ENCODE results near the gene SIGLEC12.

The SIGLEC12 gene

DNA sequence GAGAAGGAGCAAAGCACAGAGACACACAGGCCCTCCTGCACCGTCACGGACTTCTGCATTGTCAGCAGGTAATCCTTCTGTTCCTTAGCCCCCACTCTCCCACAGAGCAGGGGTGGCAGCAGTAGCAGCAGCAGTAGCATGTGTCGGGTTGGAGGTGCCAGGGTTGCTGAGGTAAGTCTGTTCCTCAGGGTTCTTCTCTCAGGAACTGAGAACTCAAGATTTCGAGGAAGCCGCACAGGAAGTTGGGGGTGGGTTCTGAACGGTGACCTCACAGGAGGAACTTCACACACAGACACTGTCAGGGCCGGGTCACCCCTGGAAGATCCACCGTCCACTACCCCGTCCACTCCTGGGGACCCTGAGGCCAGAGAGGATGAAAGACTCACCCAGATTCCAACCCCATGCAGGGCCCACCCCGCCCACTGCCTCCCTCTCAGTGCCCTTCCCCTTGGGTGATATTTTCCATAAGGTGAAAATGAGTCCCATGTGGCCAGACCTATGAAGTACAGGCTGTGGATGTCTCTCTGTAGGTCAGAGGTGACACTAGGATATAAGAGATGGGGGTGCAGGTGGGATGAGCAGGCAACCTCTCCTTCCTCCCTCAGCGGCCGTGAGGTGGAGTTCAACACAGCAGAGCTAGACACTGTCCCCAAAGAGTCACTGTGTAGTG lies at the start of gene SIGLEC12:
SIGLEC12 (minus strand) TSS at position 207 of the 670 bp plus-strand sequence; CDS start at position 140, 67 bp downstream.
- peak; percentile 67 for DNase-seq (ENCODE audit: low spot score)

DNA sequence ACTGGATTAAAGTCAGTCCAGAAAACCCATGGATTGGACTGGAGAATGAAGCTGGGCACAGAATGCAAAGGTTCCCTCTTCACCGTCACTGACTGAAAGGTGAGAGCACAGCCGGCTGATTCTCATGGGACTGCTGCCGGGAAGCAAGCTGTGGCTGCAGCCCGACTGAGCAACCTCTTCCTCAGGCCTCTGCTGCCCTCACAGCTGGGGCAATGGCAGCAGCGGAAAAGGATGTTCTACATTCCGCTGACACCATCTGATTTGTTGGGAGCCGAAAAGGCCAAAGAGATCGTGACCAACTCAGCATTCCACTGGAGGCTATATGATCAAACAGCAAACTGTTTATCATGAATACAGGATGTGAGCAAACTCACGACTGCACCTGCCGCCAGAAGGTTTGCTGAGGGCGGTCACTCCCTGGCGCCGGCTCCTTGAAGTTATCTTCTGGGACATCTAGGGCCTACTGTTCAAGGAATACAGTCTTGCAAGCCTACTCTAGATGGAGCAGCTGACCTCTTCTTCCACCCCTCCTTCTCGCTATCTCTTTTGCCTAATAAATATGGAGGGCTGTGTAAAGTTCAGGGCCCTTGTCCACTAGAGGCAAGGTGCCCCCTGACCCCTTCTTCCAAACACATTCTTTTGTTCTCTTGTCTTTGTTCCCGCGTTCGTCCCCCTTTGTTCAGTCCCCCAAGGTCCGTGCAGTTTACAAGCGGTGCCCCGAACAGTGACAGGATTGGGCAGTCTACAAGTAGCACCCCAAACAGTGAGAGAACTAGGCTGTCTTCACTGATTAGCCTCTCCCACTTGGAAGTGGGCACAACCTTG lies 49.5 kb upstream of the SIGLEC12 start:
- DNase-seq (ENCODE audit: low spot score), result no peak

DNA sequence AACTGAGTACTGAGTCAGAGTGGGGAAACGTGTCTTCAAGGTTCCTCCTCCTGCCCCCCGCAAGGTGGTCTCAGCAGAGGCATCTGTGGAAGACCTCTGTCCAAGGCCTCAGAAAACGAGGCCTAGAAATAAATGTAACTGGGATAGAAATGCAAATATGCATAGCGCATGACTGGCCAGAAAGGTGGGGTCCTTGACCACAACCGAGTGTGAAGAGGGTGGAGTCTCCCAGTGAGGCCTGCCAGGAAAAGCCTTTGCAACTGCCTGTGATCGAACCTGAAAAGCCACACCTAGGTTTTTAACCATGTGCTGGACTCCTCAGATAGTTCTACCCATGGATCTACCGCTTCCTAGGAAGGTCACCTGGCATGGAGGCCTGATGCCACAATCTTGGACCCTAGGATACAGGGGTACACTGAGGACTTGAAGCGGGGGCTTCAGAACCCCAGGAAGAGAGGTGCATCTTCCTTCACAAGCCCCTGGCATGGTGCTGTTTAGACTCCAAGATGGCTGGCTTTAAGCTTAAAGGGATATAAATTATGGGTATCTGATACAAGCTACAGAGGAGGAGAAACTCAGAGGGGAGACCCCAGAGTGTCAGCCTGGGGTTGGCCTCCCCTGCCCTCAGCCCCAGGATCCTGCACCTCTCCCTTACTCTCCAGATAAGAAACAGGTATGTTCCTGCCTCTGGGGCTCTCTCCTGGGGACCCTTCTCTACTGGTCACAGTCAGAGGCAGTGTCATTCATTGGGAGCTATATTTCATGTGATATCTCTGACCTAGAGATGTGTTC lies 48.1 kb upstream of the SIGLEC12 start:
- no peak for DNase-seq (ENCODE audit: low spot score)

DNA sequence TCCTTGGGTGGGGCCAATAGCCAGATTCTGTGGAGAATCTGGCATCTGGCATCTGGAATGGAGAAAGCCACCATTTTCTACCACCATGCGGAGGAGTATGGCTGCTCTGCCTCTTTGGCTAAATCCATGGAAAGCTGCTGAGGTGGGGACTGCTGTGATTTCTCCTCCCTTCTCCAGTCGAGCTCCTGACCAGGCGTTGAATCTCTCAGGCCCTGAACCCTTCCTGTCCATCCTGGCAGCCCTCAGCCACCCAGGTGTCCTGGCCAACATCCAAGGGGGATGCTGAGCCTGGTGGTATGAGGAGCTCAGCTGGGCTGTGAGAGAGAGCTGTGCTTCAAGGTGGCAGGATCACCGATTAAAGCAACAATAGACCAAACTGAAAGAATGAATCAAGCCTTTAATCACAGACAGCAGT lies 47.3 kb upstream of the SIGLEC12 start:
- no peak for DNase-seq (ENCODE audit: low spot score)

DNA sequence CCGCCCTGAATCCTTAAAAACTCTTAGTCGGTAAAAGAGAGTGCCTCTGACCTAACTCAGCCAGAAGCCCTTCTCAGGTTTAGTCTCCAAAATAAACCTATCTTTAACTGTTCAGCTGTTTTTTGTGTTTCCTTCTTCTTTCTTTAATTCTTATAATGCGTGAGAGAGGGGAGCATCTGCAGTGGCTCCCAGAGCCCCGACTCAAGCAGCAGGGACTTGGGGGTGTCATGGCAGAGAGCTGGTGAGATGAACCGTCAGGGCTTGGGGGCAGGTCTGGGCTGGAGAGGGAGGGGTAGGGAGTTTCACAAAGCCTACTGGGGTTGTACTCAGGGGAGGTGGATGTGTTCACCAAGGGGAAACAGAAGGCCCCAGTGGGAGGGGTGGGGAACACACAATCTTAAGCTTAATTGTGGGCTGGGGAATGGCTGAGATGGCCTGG lies 46.6 kb upstream of the SIGLEC12 start:
- no peak for DNase-seq (ENCODE audit: low spot score)

DNA sequence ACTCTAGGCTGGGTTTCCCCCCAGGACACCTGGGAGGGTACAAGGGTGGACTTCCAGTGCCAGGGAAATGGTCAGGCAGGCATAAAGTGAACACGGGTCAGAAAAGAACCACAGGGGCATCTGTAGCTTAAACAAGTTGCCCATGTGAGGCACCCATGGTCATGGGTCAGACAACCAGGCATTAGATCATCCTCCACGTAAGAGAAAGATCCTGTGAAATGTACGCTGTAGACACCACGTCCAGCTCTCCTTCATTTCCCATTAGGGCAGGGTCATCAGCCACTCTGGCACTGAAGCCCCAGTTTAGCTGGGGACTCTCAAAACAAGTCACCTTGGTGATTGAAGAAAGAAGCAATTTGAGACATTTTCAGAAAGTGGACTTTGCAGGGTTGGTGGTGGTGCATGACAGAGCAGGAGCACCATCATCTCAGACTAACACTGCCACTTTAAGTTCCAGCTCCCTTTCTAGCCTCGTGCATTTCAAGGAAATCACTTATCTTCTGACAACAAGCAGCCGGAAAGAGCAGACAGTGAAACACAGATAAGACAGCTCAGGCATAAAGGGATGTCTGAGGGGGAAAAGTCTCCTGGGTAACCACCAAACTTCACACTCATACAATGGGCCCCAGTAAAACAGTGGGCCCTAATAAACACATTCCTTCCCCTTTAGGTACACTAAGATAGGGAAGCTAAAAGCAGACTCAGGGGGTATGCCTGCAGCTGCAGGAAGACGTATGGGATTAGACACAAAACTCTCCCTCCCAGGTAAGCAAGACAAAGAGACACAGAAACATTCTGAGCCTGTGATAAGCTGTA lies 46.0 kb upstream of the SIGLEC12 start:
- no peak for DNase-seq (ENCODE audit: low spot score)

DNA sequence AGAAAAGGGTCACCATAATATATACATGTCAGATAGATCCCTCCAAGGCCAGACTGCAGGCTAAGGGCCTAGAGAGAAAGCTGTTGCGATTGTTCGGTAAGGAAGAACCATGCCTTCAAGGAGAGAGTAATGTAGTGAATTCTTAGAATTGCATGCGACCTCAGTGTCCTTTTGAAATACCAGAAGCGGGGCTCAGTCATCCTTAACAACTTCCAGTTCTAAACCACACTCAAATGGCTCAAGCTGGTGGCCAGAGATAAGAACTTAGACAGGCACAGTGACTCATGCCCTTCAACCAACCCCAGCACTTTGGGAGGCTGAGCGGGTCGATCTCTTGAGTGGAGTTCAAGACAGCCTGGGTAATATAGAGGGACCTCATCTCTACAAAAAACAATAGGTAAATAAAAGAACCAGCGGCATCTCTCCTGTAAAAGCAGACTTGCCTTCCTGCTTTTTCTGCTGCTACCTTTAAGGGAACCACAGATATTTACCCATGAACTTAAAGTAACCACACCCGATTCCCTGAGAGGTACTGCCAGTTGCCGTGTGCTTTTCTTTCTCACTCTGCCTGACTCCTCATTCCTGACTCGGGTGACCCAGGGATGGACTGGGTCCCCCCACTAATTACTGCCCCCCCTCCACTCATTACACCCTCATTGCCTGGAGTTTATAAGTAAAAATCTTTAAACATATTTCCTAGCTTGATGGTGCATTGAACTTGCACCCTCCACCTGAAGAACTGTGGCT lies 45.2 kb upstream of the SIGLEC12 start:
- DNase-seq (ENCODE audit: low spot score), result no peak

DNA sequence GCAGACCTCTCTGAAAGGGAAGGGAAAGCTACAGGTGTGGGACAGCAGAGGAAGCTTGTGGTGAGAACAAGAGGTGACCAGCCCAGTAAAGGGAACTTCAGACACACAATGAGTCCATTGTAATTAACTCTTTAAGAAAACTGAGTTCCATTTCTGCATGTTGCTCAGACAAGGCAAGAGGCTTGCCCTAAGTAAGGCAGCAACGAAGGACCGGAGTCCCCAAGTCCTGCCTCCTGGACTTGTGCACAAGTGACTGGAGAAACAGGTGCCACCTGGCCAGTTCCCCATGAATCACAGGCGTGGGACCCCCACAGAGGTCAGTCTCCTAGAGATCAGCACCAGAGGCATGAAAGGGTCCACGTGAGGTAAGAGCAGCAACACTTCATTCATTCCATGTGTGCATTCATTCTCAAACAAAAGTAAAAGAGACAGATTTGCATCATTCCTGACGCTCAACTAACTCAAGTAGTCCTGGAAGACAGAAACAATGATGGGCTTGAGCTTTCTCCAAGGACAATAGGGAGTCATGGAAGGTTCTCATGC lies 44.6 kb upstream of the SIGLEC12 start:
- DNase-seq (ENCODE audit: low spot score), result no peak

DNA sequence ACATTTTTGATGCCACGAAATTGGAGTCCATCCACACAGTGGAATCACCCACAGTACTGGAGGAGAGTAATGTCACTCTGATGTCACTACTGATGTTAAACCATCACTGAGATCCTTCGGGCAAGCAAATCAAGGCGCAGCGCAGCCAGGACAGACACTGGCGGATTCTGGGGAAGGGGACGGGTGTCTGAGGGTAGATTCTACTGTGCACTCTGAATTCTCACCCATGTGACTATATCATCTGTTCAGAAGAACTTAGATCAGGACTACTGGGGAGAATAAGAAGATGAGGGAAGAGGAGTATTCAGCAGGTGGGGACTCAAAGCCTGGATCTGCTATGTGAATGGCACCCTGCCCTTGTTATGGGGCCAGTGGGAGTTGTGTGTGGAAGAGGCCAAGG lies 42.4 kb upstream of the SIGLEC12 start:
- no peak for DNase-seq (ENCODE audit: low spot score)

DNA sequence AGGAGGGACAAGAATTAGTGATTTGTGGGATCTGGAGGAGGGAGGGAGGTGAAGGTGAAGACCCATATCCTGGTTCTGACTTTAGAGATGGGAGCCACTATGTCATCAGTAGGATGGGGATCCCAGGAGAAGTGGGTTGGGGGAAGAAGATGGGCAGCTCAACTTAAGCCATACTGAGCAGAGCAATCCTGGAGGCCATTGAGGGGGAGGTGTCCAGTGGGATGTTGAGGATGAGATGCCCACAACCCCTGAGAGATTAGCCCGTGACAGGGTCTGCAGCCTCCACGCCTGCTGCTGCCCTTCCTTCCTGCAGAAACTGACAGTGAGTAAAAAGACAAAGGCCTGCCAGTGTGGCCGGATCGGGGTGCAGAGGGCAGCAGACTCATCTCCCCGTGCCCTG lies 41.1 kb upstream of the SIGLEC12 start:
- no peak for DNase-seq (ENCODE audit: low spot score)

DNA sequence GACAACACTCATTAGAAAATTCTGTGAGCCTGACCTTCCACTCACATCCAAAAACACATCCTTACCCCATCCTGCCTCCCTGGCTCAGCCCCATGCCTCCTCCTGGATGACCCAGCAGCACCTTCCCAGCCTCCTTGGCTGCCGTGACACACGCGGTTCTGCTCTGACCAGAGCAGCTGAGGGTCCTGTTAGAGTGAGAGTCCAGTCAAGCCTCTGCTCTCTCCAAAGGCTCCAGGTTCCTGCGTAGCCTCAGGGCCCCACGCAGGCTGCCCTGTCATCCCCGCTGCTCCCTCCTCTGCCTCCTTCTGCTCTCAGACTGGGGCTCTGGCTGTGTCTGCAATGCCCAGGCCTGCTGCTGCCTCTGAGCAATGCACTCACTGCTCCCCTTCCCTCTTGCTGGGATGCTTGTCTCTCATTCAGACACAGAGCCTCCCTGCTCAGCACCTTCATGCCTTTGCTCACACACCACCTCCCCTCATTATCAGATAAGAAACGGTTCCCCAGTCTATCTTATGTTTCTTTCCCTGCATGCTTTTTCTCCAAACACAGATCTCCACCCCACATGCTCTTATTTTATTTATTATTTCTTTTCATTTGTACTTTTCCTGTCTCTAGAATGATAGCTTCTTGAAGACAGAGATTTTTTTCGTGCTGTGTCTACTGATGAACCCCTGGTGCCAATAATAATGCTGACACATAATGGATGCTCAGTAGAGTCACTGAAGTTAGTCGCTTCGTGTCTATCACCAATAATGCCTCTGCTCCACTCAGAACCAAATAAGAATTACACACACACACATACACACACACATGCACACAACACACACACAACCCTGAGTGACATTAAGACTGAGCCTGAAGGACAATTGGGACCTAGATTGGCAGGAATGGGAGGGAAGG lies 40.1 kb upstream of the SIGLEC12 start:
- DNase-seq (ENCODE audit: low spot score), result no peak

DNA sequence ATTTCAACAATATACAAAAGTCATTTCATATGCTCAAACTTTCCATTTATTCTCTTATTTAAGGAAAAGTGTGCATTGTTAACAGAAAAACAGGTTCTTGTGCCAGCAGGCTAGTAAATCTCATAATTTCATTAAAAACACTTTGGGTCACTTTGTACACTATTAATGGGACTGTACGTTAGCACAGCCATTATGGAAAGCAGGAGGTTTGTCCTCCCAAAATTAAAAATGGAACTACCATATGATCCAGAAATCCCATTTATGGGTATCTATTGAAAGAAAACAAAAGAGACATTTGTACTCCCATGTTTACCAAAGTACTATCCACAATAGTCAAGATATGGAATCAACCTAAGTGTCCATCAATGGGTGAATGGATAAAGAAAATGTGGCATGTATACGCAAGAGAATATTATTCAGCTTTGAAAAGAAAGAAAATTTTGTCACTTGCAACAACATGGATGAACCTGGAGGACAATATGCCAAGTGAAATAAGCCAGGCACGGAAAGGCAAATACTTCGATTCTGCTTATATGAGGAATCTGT lies 38.3 kb upstream of the SIGLEC12 start:
- DNase-seq (ENCODE audit: low spot score), result no peak

DNA sequence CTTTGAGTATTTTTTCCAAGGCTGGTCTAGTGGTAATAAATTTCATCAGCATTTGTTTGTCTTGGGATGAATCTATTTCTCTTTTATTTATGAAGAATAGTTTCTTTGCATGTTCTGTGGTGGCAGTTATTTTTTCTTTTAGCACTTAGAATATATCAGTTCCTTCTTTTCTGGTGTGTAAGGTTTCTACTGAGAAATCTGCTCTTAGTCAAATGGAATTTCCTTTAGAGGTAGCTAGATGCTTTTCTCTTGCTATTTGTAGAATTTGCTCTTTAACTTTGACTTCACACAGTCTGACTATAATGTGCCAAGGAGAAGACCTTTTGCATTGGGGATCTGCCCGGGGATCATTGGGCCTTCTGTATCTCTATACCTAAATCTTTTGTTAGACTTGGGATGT lies 33.9 kb upstream of the SIGLEC12 start:
- no peak for DNase-seq (ENCODE audit: low spot score)

DNA sequence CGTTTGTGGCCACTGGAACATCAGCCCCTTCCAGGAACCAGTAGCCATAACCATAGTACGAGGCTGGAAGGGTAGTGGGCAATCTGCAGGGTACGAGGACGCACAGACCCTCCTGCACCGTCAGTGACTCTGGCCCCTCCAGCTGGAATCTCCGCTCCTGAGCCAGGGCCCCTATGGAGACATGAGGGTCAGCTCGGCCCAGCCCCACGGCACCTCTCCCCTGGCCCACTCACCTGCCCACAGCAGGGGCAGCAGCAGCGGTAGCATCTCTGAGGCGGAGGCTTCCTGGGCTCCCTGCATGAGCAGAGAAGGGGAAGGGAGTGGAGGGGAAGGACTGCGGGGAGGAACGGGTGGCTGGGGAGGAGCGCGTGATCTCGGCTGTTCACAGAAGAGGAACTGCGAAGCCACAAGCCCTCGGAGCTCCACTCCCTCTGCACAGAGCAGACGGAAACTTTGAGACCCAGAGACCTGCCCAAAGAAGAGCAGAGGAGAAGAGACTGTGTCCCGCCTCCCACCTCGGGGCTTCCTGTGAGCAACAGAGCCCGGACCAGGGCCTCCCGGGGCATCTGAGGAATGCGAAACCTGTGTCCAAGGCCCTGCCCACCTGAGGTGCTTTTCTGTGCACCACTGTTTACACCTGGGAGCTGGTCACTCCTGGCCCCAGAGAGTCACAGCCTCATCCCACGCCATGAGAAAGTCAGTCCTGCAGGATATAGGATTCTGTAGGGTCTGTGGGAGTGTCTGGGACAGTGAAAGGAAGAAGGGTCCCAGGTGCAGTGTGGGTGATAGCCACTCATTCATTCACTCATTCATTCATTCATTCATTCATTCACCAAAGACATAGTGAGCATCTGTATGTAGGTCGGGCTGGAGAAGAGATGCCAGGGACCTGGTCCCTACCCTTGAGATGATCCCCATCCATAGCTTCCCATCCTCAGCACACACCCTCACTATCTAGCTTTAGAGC lies 30.0 kb upstream of the SIGLEC12 start, which contains the start of gene SIGLEC6:
SIGLEC6 (minus strand) TSS at position 322 of the 967 bp plus-strand sequence; CDS start at position 300, 22 bp downstream.
- DNase-seq (ENCODE audit: low spot score), result peak; percentile 74

DNA sequence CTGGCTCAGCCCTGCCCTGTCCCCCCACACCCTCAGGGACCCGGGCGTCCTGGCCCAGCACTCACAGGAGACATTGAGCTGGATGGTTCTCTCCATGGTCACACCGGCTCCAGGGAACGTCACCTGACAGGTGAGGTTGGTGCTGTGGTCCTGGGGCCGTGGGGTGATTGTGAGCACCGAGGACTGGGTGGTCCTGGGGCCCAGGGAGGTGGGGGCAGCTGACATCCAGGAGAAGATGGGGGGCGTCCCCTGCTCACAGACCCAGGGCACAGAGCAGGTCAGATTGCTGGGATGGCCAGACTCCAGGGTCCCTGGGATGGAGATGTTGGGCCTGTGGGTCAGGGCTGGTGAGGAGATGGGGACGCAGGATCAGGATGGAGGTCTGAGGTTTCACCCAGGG lies 29.0 kb upstream of the SIGLEC12 start:
- no peak for DNase-seq (ENCODE audit: low spot score)

DNA sequence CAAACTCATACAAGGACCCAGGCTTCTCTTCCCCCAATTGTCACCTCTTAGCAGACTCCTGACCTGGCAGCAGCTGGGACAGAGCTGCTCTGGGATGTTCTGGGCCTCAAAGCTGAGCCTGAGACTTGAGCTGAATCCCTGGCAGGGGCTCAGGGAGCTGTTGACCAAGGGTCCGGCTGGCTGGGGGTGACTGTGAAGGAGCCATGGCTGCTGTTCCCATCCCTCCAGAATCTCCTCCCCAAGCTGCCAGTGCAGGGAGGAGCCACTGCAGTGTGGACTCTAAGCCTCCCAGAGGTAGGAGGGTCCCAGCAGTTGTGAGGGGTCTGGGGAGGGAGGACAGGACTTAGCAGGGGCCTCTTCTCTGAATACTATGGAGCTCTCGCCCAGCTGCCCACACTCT lies 27.7 kb upstream of the SIGLEC12 start:
- DNase-seq (ENCODE audit: low spot score), result no peak

DNA sequence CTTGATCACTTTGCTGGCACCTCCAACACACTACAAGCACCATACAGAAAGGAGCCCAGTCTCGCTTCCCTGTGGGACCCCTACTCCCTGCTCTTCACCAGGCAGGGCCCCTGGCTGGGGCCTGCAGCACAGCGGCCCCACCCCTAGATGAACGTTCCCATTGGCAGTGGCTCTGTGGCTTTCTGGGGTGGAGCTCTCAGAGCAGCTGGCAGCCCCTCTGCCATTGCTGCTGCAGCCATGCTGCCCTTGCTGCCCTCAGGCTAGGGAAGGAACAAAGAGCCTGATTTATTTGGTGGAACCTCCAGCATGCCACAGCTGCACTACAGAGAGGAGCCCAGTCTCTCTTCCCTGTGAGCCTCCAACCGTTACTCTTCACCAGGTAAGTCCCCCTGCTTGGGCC lies 24.1 kb upstream of the SIGLEC12 start:
- no peak for DNase-seq (ENCODE audit: low spot score)

DNA sequence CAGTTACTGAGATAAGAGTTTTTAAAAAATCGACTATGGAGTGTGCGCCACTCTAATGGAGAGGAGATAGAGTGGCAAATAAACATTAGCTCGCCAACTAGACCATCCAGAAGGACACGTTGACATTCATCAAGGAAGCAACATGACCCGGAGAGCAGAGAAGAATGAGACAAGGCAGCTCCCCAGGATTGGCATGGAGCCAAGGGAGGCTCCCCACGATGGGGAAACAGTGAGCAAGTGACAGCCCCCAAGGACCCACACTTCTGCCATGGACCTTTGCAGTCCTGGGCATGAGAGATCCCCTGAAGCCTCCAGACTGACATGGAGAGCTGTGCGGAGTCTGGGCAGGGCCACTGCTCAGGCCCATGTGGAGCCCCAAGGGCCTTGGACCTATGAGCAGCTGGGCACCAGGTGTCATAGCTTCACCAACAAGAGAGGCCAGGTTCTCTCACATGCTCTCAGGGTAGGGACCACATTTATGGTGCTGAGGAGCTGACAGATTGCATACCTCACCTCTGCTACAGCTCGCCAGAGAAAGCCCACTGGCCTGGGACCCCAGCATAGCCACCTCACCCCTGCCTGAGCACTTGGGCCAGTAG lies 23.2 kb upstream of the SIGLEC12 start:
- DNase-seq (ENCODE audit: low spot score), result no peak

All from Ammon's horn (tissue), 1 donor.